HG02623 (cell line): ENCODE data around the gene TAF1B.

Source experiments
- ATAC-seq: cut with Tn5 transposase; IDR thresholded peaks from one replicate; pipeline ENCODE4 v1.9.1; 2021; ENCODE audit warnings: moderate library complexity; ENCODE audit not compliant: unreplicated experiment

The TAF1B gene

DNA sequence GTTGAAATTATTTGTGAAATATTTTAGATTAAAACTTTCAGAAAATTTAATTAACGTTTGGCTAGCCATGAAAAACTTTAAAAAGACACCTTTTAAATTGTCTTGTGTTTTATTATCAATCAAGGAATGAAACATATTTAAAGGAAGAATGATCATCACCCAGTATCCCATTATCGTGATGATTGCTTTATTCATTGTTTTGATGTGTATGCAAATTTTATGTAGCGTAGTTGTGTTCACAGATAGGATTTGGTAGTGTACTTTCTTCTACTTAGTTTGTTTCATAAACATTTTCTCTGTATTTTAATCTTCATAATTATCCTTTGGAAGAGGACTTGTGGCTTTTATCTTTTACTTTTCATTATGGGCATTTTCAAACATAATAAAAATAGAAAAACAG lies 116.0 kb downstream of the TAF1B start:
- ATAC-seq: no peak

GRCh38 chr2:9961013-9961412 lies 117.7 kb downstream of the TAF1B start:
- ATAC-seq: no peak

DNA sequence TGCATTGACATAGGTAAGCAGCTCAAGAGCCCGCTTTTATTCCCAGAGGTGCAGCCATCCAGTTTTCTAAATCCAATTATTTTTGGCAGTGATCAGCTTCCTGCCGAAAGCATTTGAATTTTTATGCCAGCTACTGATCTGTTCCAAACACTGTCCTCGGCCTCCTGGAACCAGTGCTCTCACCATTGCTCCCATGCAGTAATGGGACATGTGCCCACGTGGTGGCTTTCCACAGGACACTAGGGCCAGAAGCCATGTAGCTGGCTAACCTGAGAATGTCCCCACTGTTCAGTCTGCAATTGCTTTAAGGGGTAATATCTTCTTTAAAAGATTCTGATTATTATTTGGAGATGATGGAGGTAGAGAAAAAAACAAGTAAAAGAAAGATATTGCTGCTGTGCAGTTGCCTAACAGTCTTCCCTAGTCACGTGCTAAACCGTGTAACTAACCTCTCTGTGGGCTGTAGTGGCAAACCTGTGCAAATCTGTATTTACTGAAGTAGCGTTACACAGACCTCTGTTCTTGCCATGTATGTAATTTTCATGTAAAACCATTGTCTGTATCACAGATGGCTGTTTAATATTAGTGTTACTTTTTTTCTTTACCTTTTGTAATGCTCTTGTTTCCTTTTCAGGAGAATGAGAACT lies 121.2 kb downstream of the TAF1B start:
- ATAC-seq: no peak

- no peak for ATAC-seq
Measured at GRCh38 chr2:9965119-9965822, 122.0 kb downstream of the TAF1B start.

DNA sequence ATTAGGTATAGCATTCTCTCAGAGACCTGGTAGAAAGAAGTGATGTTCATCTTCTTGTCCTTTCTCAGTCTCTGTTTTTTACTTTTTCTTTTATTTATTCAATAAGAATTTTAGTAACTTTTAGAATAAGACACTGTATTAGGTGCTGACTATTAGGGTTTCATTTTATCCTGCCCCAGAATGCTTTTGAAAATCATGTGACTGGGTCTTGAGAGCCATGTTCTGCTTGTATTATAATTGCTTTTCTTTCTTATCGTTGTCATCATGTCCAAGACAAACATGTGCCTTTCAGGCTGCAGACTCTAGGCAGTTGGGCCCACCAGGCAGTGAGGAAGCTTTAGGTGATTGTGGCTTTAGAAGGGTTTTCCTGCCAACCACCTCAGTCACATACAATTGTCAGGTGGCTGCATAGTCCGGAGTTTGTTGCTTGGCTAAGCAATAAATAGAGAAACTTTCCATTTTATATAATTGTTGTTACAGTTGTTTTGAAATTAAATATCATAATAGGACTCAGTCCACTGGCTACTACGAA lies 123.3 kb downstream of the TAF1B start:
- no peak for ATAC-seq

- ATAC-seq: no peak
Measured at GRCh38 chr2:9967053-9967775, 123.9 kb downstream of the TAF1B start.

DNA sequence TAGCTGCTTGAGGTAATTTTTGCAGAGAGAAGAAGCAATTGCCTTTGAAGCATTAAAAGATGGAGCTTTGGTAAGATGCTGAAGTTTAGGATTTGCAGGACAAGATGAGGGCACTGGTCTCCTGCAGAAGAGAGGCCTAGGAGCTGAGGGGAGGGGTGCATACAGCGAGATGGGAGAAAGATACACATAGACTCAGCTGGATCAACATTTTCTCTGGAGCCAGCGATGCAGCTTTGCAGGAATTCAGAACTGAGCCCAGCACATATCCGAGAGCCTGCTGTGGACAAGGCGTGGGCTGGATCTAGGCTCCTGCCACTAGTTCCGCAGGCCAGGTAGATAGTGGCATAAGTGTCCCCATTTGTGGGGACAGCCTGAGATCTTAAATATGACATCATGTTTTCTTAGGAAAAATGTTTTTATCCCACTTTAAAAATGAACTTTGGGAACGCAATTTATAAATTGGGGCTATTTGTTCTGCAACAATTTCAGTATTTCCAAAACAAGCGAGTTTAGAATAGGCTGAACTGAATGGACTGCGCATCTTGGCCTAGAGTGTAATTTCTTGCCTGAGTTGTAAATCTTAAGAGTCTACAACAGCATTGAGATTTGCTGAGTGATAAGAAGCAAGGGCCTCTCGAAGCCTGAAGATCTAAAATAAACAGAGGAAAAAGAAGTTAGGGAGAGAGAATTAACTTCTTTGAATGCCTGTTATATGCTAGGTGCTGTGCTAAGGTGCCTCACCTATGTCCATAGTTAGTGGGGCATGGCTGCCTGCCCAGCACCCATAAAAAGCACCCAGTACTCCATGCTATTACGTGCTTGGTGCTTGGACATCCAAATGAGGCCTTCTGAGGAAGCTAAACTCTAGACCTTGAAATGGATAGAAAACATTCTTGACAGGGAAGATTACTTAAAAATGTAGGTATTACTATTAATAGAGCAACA lies 125.6 kb downstream of the TAF1B start:
- ATAC-seq: no peak

GRCh38 chr2:9970200-9971044 lies 127.1 kb downstream of the TAF1B start:
- no peak for ATAC-seq

DNA sequence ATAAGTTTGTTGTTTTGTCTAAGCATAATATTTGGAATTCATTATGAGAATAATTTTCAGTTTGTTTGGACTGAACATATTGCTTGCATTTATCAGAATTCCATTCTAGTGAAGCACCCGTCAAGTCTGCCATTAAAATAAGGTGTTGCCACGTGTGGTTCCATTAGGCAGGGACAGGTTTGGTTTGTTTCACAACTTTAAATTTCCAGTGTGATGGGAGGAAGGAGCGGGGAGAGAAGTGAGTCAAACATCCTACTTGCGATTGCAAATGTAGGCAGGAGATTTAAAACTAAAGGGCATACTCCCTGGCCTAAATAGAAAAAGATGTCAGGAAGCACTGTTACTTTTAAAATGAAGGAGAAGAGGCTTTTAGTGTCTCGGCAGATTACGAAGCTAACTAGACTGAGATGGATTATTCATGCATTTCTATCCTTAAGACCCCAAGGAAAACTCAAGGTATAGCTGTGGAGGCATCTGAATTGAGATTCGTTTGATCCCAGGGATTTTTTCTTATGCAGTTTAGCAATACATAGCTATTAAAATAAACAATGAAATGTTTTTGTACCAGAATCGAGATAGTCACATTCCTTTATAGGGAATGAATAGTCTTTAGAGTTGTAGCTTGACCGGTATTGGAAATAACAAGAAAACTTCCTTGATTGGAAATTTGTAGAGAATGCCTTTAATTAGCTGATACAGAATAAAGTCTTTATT lies 128.0 kb downstream of the TAF1B start:
- no peak for ATAC-seq

DNA sequence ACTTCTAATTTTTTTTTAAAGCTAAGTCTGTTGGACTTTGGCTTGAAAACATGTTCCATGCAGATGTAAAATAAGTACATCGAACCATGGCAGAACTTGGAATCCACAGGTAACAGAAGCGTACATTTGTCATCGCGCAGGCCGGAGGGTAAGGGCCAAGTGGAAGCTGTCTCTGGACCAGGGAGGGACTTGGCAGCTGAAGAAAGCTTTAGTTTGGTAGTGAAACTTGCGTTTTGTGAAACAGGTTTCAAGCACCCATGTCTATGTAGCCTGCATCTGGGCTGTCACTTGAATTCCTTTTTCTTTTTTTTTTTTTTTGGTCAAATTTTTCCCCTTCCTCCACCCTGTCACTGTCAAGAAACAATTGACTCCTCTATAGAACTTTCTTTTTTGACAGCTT lies 128.6 kb downstream of the TAF1B start:
- no peak for ATAC-seq

DNA sequence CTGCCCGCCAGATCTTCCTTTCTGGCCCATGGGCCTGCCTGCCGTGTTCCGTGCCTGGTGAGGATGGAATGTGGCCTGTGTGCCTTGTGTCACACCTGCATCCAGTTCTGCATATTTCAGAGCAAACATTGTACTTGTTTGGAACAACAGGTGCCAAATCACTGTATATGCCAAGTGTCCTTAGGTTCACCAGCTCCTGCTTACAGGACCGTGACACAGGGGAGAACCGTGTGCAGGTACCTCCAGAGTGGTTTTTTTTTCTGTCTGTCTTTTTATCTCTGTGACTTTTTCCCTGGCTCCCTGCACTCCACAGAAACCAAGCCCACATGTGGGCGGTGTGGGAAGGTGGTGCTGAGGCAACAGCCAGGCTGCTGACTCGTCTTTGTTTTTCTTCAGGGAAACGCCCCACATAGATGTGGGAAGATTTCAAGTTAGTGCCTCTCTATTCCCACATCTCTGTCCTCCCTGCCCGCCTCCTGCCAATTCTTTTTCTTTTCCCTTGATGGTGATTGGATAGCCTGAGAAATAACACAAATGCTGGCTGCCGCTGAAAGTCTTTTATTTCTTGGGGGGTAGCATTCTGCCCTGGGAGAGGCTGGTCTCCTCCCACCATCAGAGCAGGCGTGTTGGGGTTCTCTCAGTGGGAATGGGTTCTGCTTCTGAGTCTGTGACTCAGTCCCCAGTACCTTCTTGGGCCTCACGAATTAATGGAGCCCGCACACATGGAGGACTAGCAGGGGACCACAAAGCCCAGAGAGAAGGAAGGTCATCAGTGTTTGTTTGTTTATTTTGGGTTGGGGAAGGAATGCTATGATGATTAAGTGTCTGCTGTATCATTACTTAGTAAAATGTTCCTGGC lies 129.6 kb downstream of the TAF1B start:
- no peak for ATAC-seq

DNA sequence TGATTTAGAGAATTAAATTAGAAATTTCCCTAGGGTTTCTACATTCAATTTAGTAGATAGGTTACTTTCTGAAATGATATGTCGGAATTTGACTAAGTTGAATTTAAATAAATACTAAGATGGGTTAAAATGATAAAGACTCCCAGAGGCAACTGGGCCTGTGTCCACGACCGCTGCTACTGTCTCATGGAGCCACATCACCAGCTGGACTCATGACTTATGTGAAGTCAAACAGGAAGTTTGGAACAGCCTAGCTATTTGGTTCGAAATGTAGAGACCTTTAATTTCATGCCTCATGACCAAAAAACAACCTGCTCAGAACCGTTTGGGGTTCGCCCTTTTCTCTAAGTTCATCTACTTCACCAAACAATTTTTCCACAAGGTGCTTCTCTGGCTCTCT lies 130.4 kb downstream of the TAF1B start:
- ATAC-seq: no peak

DNA sequence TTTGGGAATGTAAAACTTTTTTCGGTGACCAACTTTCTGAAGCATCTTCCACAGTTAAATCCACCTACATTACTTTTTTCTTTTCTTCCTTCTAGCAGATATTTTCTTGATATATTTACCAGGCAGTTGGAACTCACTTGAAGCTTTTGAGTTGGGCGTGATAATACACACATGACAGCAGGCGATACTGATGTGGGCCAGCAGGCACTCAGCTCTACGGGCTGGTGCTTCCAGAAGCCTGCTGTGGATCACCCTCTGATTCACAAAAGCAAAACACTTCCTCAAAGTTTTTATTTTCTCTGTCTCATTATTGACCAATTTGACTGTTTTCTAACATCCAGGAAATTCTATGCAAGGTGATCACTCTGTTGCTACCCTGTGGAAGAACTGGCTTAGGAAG lies 131.1 kb downstream of the TAF1B start:
- ATAC-seq: no peak

DNA sequence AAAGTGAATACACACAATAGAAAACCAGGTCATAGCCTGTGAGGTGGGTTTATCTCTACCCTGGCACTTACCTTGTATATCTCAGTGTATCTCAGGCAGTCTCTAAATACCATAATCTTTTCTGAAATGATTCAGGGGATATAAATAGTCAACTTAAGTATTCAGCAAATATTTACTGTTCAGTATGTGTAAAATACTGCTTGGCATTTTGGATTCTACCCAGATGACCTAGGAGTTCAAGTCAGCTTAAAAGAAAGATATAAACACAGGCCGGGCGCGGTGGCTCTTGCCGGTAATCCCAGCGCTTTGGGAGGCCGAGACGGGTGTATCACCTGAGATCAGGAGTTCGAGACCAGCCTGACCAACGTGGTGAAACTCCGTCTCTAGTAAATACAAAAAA lies 132.1 kb downstream of the TAF1B start:
- no peak for ATAC-seq

GRCh38 chr2:9975805-9976447 lies 132.7 kb downstream of the TAF1B start:
- ATAC-seq: no peak

- no peak for ATAC-seq
Measured at GRCh38 chr2:9979977-9980376, 136.7 kb downstream of the TAF1B start.

GRCh38 chr2:9980520-9980919 lies 137.2 kb downstream of the TAF1B start:
- no peak for ATAC-seq

DNA sequence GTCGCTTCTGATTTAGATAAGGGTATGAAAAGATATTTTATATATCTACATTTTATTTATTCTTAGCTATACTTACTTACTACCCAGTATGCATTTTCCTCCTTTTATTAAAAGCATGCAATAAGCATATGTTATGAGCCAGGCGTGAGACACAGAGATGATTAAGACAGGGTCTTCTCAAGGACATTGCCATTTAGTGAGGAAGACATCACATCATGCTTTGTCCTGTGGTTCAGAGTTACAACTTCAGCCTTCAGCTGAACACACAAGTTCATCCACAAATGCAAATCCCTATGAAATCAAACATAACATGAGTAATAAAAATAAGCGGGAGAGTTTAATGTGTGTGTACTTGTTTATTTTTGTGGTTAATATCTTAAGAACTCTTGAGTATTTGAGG lies 138.4 kb downstream of the TAF1B start:
- no peak for ATAC-seq
